HG02678 (cell line): ENCODE data around the gene GEMIN8.

Experiments used
- ATAC-seq: cut with Tn5 transposase; IDR thresholded peaks from one replicate; pipeline ENCODE4 v1.9.1; 2021; ENCODE audit warnings: mild to moderate bottlenecking, moderate library complexity; ENCODE audit not compliant: unreplicated experiment

The GEMIN8 gene

GRCh38 chrX:14017399-14017798 is 12.3 kb downstream of the GEMIN8 start:
- ATAC-seq, result no peak

- no peak for ATAC-seq
Measured at GRCh38 chrX:14015941-14016340, 13.8 kb downstream of the GEMIN8 start.

GRCh38 chrX:14015294-14015693 is 14.4 kb downstream of the GEMIN8 start:
- ATAC-seq, result no peak

- ATAC-seq, result no peak
Measured at GRCh38 chrX:14014526-14014925, 15.2 kb downstream of the GEMIN8 start.

- no peak for ATAC-seq
Measured at GRCh38 chrX:14013054-14013453, 16.6 kb downstream of the GEMIN8 start.

GRCh38 chrX:14010566-14010965 is 19.1 kb downstream of the GEMIN8 start:
- no peak for ATAC-seq

- ATAC-seq, result no peak
Measured at GRCh38 chrX:14006540-14006939, 23.2 kb downstream of the GEMIN8 start.

- ATAC-seq, result no peak
Measured at GRCh38 chrX:14003876-14004425, 25.7 kb downstream of the GEMIN8 start.

- no peak for ATAC-seq
Measured at GRCh38 chrX:14003028-14003427, 26.7 kb downstream of the GEMIN8 start.

- no peak for ATAC-seq
Measured at GRCh38 chrX:13996650-13997049, 33.0 kb downstream of the GEMIN8 start.

- no peak for ATAC-seq
Measured at GRCh38 chrX:13994536-13995080, 35.1 kb downstream of the GEMIN8 start.

- ATAC-seq, result no peak
Measured at GRCh38 chrX:13994104-13994503, 35.6 kb downstream of the GEMIN8 start.

- no peak for ATAC-seq
Measured at GRCh38 chrX:13990126-13990800, 39.4 kb downstream of the GEMIN8 start.

GRCh38 chrX:13985697-13986435 is 43.8 kb downstream of the GEMIN8 start:
- no peak for ATAC-seq

GRCh38 chrX:13983734-13984133 is 46.0 kb downstream of the GEMIN8 start:
- ATAC-seq, result no peak

- ATAC-seq, result no peak
Measured at GRCh38 chrX:13968198-13968597, 61.5 kb downstream of the GEMIN8 start.

GRCh38 chrX:13967636-13968035 is 62.1 kb downstream of the GEMIN8 start:
- no peak for ATAC-seq

GRCh38 chrX:13966793-13967125 is 62.9 kb downstream of the GEMIN8 start:
- ATAC-seq, result no peak

- ATAC-seq, result no peak
Measured at GRCh38 chrX:13966071-13966792, 63.5 kb downstream of the GEMIN8 start.

- no peak for ATAC-seq
Measured at GRCh38 chrX:13965531-13965930, 64.2 kb downstream of the GEMIN8 start.

GRCh38 chrX:13956998-13957397 is 72.7 kb downstream of the GEMIN8 start:
- no peak for ATAC-seq
